Activated CD8-positive, alpha-beta T cell treated with anti-CD3 and anti-CD28 coated beads, Interleukin-2, amount 10 ng/mL, durations not matched to agents 7 days and 5 days (primary cell): ENCODE results near the gene IL31. TPM values are rescaled to one million over a fixed set of nuclear protein-coding genes. Genes with fewer than 3 reads are reported as not detected.

Experiments used
- ATAC-seq: fragments of 150-1000 bp; cut with Tn5 transposase; one replicate; pipeline ENCODE4 v1.10.0; 2021; ENCODE audit warnings: moderate library complexity
- CTCF ChIA-PET: fragments of 350-600 bp; sonication (Branson Sonifier 250); formaldehyde crosslinking; loops from one replicate; lab custom pipeline; 2021; ENCODE audit warnings: antibody characterized with exemption; lab: Charles Lee
- POLR2A ChIA-PET: fragments of 350-600 bp; sonication (Branson Sonifier 250); formaldehyde crosslinking; loops from one replicate; lab custom pipeline; 2021; ENCODE audit warnings: antibody characterized with exemption; lab: Charles Lee
- DNase-seq: peaks from one replicate; pipeline ENCODE4 v3.0.0-alpha.2; 2020
- H3K27ac Mint-ChIP-seq: one replicate; pipeline ENCODE4 v1.8.0; 2021; ENCODE audit warnings: mild to moderate bottlenecking, mixed read lengths
- H3K27me3 Mint-ChIP-seq: one replicate; pipeline ENCODE4 v1.8.0; 2021; ENCODE audit warnings: low read depth, mixed read lengths
- H3K36me3 Mint-ChIP-seq: one replicate; pipeline ENCODE4 v1.8.0; 2021; ENCODE audit warnings: low read depth, mixed read lengths
- H3K4me1 Mint-ChIP-seq: one replicate; pipeline ENCODE4 v1.8.0; 2021; ENCODE audit warnings: low read depth, mixed read lengths
- H3K4me3 Mint-ChIP-seq: one replicate; pipeline ENCODE4 v1.8.0; 2021; ENCODE audit warnings: mild to moderate bottlenecking, mixed read lengths
- H3K9me3 Mint-ChIP-seq: one replicate; pipeline ENCODE4 v1.8.0; 2022; ENCODE audit warnings: mixed read lengths; ENCODE audit not compliant: insufficient read depth
- total RNA-seq, 2 experiments: library from RNA; stranded (reverse); gene quantifications; one replicate each; pipeline ENCODE4 v1.2.3, GENCODE V29; 2021

IL31 gene
- total RNA-seq, result not detected

DNA sequence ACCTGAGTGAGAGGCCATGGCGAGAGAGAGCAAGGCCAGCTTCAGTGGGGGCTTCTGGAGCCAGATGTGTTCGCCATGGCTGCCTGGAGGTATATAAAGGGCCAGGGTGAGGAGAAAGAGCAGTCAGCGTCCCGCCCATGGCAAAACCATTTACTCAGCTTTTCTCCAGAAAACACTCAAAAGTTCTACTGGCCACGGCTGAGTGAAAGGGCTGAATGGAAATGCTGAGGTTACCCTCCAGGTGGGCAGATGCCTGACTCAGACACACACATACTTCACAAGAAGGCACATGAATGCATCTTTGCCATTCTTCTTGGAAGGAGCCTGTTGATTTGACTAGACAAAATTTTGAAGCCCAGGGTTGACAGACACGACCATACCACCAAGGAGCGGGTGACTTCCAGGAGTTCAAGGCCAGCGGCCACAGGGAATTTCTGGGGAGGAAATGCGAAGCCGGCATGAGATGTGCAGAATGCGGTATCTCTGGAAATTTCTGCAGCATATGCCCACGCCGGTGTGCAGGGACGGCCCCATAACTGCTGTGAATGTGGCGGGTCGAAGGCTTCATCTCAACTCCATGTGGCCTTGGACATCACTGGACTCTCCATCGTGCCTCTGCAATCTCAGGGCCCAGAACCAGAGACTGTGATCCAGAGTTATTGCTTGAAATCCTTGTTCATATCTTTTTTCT is at the start of gene IL31:
TSS of gene IL31 (minus strand) at position 67 of the 691 bp plus-strand sequence. CDS start at position 18, 49 bp downstream.
- no peak for DNase-seq
- CTCF ChIA-PET, result no interaction called here
- H3K9me3 Mint-ChIP-seq, result no peaks in the 10 kb centered on the region
- POLR2A ChIA-PET, result no interaction called here
- no peak for ATAC-seq
- no peaks in the 10 kb centered on the region for H3K36me3 Mint-ChIP-seq
- no peak within 1 kb of the TSS for H3K27ac Mint-ChIP-seq
- H3K27me3 Mint-ChIP-seq, result peaks cover 6% of the 10 kb centered on the region
- no peaks in the 10 kb centered on the region for H3K4me1 Mint-ChIP-seq
- no peak within 1 kb of the TSS for H3K4me3 Mint-ChIP-seq

- no peak for DNase-seq
- no peak overlapping the region for H3K4me3 Mint-ChIP-seq
- ChIA-PET CTCF (interaction anchor here (1.6 to 1.7 kb wide), 2 partner anchors 9 to 50 kb away, joined by 4 to 5 read pairs; partner anchors contain the start of gene DIABLO), POLR2A (no interaction called here)
- no peaks in the 10 kb centered on the region for H3K27me3 Mint-ChIP-seq
- H3K9me3 Mint-ChIP-seq, result no peaks in the 10 kb centered on the region
- no peak overlapping the region for H3K27ac Mint-ChIP-seq
- peaks cover 61% of the 10 kb centered on the region for H3K36me3 Mint-ChIP-seq
- ATAC-seq, result no peak
- H3K4me1 Mint-ChIP-seq, result peaks cover 3% of the 10 kb centered on the region
Measured at GRCh38 chr12:122216445-122216844, 42.4 kb upstream of the IL31 start.

- CTCF ChIA-PET, result interaction anchor here (1.2 to 1.7 kb wide), 3 partner anchors 8 to 51 kb away, joined by 3 to 5 read pairs (median 4); partner anchors contain the start of gene DIABLO
- Mint-ChIP-seq H3K4me3 (no peak overlapping the region), H3K27me3 (no peaks in the 10 kb centered on the region), H3K9me3 (no peaks in the 10 kb centered on the region), H3K36me3 (peaks cover 59% of the 10 kb centered on the region), H3K4me1 (no peaks in the 10 kb centered on the region), H3K27ac (no peak overlapping the region)
- DNase-seq, result no peak
- POLR2A ChIA-PET, result no interaction called here
- ATAC-seq, result no peak
Measured at GRCh38 chr12:122215771-122216170, 41.8 kb upstream of the IL31 start.

DNA sequence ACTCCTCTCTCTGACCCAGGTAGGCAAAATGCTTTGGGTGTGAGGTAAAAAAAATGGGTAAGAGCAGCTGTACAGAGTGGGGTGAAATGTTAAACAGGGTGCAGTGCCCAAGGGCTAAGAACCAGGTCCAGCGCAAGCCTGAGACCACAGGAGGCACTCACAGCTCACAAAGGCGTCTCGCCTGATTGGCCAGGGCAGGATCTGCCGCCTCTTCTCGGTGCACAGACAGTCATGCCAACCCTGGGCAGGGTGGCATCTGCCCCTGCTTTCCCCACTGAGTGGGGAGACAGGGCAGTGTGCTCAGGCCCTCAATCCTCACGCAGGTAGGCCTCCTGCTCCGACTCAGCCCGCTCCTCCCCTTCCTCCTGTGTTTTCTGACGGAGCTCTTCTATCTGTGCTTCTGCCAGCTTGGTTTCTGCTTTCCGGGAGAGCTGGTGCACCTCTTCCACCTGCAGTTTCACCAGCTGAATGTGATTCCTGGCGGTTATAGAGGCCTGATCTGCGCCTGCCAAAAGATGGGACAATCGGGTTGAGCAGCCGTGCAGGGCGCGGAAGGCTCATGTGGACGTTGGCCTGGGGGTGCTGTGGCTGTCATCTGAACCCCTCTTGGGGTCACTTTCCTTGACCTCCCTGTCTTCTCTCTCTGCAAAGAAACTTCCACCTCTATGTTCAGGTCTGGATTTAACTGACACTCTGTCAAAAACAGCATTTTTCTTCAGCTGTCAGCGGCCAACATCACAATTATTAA is 34.2 kb upstream of the IL31 start:
- no peak overlapping the region for H3K4me3 Mint-ChIP-seq
- H3K9me3 Mint-ChIP-seq, result no peaks in the 10 kb centered on the region
- no peak for ATAC-seq
- peaks cover 9% of the 10 kb centered on the region for H3K4me1 Mint-ChIP-seq
- peaks cover 10% of the 10 kb centered on the region for H3K27me3 Mint-ChIP-seq
- DNase-seq, result no peak
- H3K27ac Mint-ChIP-seq, result no peak overlapping the region
- peaks cover 33% of the 10 kb centered on the region for H3K36me3 Mint-ChIP-seq
- CTCF ChIA-PET, result interaction anchor here (1.6 kb wide), 1 partner anchor 18 kb away, joined by 4 read pairs; no protein-coding TSS in a partner anchor
- POLR2A ChIA-PET, result no interaction called here

DNA sequence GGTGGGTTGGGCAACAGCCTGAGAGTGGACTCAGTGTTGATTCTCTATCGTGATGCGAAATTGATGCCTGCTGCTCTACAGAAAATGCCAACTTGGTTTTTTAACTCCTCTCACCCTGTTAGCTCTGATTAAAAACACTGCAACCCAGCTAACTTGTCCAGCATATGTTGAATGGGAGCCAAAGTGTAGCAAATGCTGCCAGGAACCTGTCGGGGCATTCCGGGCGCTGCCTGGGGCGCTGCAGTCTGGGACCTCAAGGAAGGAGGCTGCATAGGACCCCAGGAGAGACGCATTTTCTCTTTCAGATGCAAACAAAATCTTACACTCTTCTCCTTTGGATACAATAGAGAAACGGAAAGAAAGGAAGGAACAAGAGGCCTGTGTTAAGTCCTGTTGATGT is 33.4 kb upstream of the IL31 start:
- Mint-ChIP-seq H3K4me3 (no peak overlapping the region), H3K9me3 (no peaks in the 10 kb centered on the region), H3K27me3 (peaks cover 17% of the 10 kb centered on the region), H3K36me3 (peaks cover 31% of the 10 kb centered on the region), H3K4me1 (peaks cover 15% of the 10 kb centered on the region), H3K27ac (no peak overlapping the region)
- ChIA-PET CTCF (interaction anchor here (1.6 kb wide), 1 partner anchor 17 kb away, joined by 4 read pairs; no protein-coding TSS in a partner anchor), POLR2A (no interaction called here)
- no peak for ATAC-seq
- no peak for DNase-seq

DNA sequence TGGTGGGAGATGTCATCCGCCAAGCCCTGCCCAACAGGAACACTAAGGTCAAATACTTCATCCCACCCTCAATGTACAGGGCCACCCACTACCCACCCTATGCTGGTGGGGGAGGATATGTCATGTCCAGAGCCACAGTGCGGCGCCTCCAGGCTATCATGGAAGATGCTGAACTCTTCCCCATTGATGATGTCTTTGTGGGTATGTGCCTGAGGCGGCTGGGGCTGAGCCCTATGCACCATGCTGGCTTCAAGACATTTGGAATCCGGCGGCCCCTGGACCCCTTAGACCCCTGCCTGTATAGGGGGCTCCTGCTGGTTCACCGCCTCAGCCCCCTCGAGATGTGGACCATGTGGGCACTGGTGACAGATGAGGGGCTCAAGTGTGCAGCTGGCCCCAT is 33.0 kb upstream of the IL31 start:
- POLR2A ChIA-PET, result no interaction called here
- Mint-ChIP-seq H3K36me3 (peaks cover 26% of the 10 kb centered on the region), H3K27ac (no peak overlapping the region), H3K27me3 (peaks cover 17% of the 10 kb centered on the region), H3K9me3 (no peaks in the 10 kb centered on the region), H3K4me1 (peaks cover 15% of the 10 kb centered on the region), H3K4me3 (no peak overlapping the region)
- CTCF ChIA-PET, result no interaction called here
- ATAC-seq, result no peak
- DNase-seq, result no peak

- ChIA-PET POLR2A (interaction anchor here (0.6 kb wide), 1 partner anchor 24 kb away, joined by 3 read pairs; no protein-coding TSS in a partner anchor), CTCF (no interaction called here)
- peaks cover 15% of the 10 kb centered on the region for H3K4me1 Mint-ChIP-seq
- ATAC-seq, result no peak
- H3K36me3 Mint-ChIP-seq, result peaks cover 21% of the 10 kb centered on the region
- H3K9me3 Mint-ChIP-seq, result no peaks in the 10 kb centered on the region
- no peak overlapping the region for H3K4me3 Mint-ChIP-seq
- no peak for DNase-seq
- H3K27ac Mint-ChIP-seq, result no peak overlapping the region
- H3K27me3 Mint-ChIP-seq, result peaks cover 20% of the 10 kb centered on the region
Measured at GRCh38 chr12:122206111-122206881, 32.3 kb upstream of the IL31 start.

- POLR2A ChIA-PET, result interaction anchor here (0.6 kb wide), 2 partner anchors 25 to 414 kb away, joined by 3 to 5 read pairs; no protein-coding TSS in a partner anchor
- ATAC-seq, result no peak
- H3K27ac Mint-ChIP-seq, result no peak overlapping the region
Measured at GRCh38 chr12:122205053-122205925, 31.3 kb upstream of the IL31 start.

DNA sequence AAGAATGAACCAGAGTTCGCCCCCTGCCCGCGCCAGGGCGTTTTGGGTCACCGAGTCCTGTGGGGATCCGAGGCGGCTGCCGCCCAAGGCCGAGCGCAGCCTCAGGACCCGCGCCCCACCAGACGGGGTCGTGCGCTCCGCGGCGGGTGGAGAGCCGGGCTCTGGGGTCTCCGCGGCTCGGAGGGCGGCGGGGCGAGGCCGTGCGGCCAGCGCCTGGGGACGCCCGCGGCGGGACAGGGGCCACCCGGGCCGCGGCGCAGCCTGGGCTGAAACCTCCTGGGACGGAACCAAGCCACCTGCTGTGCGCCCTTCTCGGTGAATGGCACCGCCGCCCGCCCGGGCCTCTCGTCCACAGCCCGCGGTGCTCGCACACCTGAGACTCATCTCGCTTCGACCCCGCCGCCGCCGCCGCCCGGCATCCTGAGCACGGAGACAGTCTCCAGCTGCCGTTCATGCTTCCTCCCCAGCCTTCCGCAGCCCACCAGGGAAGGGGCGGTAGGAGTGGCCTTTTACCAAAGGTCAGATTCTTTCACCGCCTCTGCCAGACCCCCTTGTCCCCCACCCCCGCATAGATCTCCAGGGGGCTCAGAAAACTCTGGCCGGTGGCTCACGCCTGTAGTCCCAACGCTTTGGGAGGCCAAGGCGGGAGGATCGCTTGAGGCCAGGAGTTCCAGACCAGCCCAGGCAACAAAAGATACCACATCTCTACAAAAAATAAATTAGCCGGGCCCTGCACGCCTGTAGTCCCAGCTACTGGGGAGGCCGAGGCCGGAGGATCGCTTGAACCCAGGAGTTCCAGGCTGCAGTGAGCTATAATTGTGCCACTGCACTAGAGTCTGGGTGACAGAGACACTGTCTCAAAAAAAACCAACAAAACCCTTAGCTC is 30.4 kb upstream of the IL31 start:
- Mint-ChIP-seq H3K27me3 (peaks cover 25% of the 10 kb centered on the region), H3K36me3 (peaks cover 12% of the 10 kb centered on the region), H3K4me3 (peak overlapping the region; percentile 59), H3K9me3 (no peaks in the 10 kb centered on the region), H3K27ac (no peak overlapping the region), H3K4me1 (peaks cover 15% of the 10 kb centered on the region)
- CTCF ChIA-PET, result no interaction called here
- ATAC-seq (peak; percentile 14), DNase-seq (no peak)
- POLR2A ChIA-PET, result interaction anchor here (0.6 kb wide), 1 partner anchor 413 kb away, joined by 5 read pairs; no protein-coding TSS in a partner anchor

More at GRCh38 chr12:122205053-122205925, 31.3 kb upstream of the IL31 start:
- Mint-ChIP-seq H3K4me1 (peaks cover 15% of the 10 kb centered on the region), H3K27me3 (peaks cover 20% of the 10 kb centered on the region), H3K4me3 (peak overlapping the region; percentile 53), H3K36me3 (peaks cover 18% of the 10 kb centered on the region), H3K9me3 (no peaks in the 10 kb centered on the region)
- CTCF ChIA-PET, result no interaction called here
- no peak for DNase-seq
